Ascending aorta (tissue), 2 donors: ENCODE data around the gene TSPOAP1. TPM values are rescaled to one million over a fixed set of nuclear protein-coding genes. Genes with fewer than 3 reads are reported as not detected.

ENCODE experiments used
- DNase-seq, 2 donors: peaks; one replicate each; pipeline ENCODE4 v3.0.0-alpha.2; 2019; ENCODE audit warnings: low spot score in 2 of 2
- H3K27ac ChIP-seq, 2 donors: fragments of 200-600 bp; sonication (generic); one replicate each; pipeline ENCODE4 v1.5.1; 2016 to 2017; ENCODE audit warnings: mild to moderate bottlenecking in 1 of 2
- H3K27me3 ChIP-seq: fragments of 200-600 bp; sonication (generic); one replicate; pipeline ENCODE4 v1.5.1; 2017
- H3K36me3 ChIP-seq, 2 donors: fragments of 200-600 bp; sonication (generic); one replicate each; pipeline ENCODE4 v1.5.1; 2016
- H3K4me1 ChIP-seq, 2 donors: fragments of 200-600 bp; sonication (generic); one replicate each; pipeline ENCODE4 v1.5.1; 2016 to 2017; ENCODE audit warnings: mild to moderate bottlenecking in 1 of 2
- H3K4me3 ChIP-seq, 2 donors: fragments of 200-600 bp; sonication (generic); one replicate each; pipeline ENCODE4 v1.5.1; 2016 to 2017; ENCODE audit warnings: mild to moderate bottlenecking in 1 of 2
- H3K9me3 ChIP-seq, 2 donors: fragments of 200-600 bp; sonication (generic); one replicate each; pipeline ENCODE4 v1.5.1; 2016
- intact Hi-C: fragments of 100-400 bp; cut with DNase I; formaldehyde crosslinking; loops from one replicate; pipeline ENCODE4 v1.15.1; 2023
- total RNA-seq: library from RNA; depleted of rRNA; stranded (reverse); fragments of >200 nt; gene quantifications from one replicate; pipeline ENCODE4 v1.1.0, GENCODE V29; 2016
- TF ChIP-seq, protein P1 (sequence below), 3 experiments: fragments of 200-600 bp in 2 of 3; fragments of 450-650 bp in 1 of 3; sonication (generic) in 2 of 3; IDR thresholded peaks; one replicate each; pipeline ENCODE4 v1.5.1; 2016 to 2019; ENCODE audit warnings: antibody characterized with exemption in 3 of 3, mild to moderate bottlenecking in 1 of 3, moderate library complexity in 1 of 3

The TSPOAP1 gene
- total RNA-seq, 1 donor from 2014 or later: 22.4 TPM

DNA sequence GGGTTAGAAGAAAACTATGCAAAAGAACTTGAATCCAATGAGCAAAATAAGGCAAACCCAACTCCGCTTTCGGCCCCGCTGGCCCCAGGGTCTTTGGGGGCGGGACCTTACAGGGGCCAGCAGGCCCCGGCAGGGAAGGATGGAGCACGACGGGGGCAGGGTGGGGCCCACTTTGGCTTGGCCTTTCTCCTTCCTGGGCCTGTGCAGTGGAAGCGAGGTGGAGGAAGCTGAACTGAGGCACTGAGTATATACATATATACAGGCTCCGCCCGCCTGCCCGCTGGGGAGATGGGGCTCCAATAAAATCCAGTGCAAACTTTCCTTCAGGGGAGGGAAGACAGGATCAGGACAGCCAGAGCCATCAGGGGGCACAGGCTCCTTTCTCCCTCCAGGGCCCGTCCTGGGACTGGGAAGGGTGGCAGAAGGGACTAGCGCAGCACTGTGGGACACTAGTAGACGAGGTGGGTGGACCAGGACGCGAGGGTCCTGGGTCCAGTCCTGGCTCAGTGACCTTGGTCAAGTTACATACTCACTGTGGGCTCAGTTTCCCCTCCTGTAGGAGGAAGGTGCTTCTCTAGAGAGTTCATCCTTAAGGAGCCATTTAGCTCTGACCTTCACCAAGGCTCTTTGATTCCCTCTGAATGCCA, 27.0 kb downstream of the TSPOAP1 start:
- no peaks in the 10 kb centered on the region for H3K27me3 ChIP-seq
- no peak overlapping the region for H3K4me3 ChIP-seq
- H3K4me1 ChIP-seq: no peaks in the 10 kb centered on the region
- no peaks in the 10 kb centered on the region for H3K9me3 ChIP-seq
- intact Hi-C loops: no loop called here
- TF ChIP-seq, protein P1, sequence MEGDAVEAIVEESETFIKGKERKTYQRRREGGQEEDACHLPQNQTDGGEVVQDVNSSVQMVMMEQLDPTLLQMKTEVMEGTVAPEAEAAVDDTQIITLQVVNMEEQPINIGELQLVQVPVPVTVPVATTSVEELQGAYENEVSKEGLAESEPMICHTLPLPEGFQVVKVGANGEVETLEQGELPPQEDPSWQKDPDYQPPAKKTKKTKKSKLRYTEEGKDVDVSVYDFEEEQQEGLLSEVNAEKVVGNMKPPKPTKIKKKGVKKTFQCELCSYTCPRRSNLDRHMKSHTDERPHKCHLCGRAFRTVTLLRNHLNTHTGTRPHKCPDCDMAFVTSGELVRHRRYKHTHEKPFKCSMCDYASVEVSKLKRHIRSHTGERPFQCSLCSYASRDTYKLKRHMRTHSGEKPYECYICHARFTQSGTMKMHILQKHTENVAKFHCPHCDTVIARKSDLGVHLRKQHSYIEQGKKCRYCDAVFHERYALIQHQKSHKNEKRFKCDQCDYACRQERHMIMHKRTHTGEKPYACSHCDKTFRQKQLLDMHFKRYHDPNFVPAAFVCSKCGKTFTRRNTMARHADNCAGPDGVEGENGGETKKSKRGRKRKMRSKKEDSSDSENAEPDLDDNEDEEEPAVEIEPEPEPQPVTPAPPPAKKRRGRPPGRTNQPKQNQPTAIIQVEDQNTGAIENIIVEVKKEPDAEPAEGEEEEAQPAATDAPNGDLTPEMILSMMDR (IDR thresholded peaks at IDR 0.05): no peak
- DNase-seq: no peak
- peaks cover 0 to 4% of the 10 kb centered on the region in 2 donors for H3K36me3 ChIP-seq
- no peak overlapping the region for H3K27ac ChIP-seq

DNA sequence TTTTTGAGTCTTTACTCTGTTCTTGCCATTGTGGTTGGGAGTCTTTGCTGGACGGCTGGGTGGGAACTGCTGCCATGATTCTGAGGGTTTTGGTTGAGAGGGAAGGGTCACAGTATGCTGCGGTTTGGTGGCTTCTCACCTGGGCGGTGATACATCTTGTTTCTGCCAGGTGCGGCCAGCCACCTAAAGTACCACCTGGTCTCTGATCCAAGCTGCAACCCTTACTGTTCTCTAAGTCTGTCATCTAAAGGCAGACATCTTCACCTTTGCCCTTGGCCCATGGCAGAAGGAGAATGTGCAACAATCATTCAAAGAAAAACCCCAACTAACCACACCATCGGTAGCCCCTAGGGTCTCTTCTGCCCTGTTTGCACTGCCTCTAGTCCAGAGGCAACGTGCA, 28.3 kb downstream of the TSPOAP1 start:
- Histone ChIP-seq H3K4me3 (no peak overlapping the region), H3K9me3 (no peaks in the 10 kb centered on the region), H3K27ac (no peak overlapping the region), H3K27me3 (no peaks in the 10 kb centered on the region), H3K4me1 (no peaks in the 10 kb centered on the region), H3K36me3 (peaks cover 0 to 4% of the 10 kb centered on the region in 2 donors)
- TF ChIP-seq, protein P1 (IDR thresholded peaks at IDR 0.05): no peak
- intact Hi-C loops: no loop called here
- DNase-seq: no peak

DNA sequence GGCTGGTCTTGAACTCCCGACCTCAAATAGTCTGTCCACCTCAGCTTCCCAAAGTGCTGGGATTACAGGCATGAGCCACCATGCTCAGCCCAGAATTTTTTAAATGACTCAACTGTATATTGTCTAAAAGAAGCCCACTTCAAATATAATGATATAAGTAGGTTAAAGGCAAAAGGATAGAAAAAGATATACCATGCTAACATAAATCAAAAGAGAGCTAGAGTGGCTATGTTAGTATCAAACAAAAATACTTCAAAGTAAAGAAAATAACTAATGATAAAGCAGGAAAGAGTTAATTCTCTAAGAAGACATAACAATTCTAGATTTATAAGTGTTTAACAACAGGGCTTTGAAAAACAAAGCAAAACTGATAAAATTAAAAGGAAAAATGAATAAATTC, 34.6 kb downstream of the TSPOAP1 start:
- TF ChIP-seq, protein P1 (IDR thresholded peaks at IDR 0.05): no peak
- no peak overlapping the region for H3K4me3 ChIP-seq
- H3K27me3 ChIP-seq: no peaks in the 10 kb centered on the region
- H3K4me1 ChIP-seq: no peaks in the 10 kb centered on the region
- H3K27ac ChIP-seq: no peak overlapping the region
- intact Hi-C loops: no loop called here
- no peak for DNase-seq
- H3K9me3 ChIP-seq: no peaks in the 10 kb centered on the region
- H3K36me3 ChIP-seq: no peaks in the 10 kb centered on the region

DNA sequence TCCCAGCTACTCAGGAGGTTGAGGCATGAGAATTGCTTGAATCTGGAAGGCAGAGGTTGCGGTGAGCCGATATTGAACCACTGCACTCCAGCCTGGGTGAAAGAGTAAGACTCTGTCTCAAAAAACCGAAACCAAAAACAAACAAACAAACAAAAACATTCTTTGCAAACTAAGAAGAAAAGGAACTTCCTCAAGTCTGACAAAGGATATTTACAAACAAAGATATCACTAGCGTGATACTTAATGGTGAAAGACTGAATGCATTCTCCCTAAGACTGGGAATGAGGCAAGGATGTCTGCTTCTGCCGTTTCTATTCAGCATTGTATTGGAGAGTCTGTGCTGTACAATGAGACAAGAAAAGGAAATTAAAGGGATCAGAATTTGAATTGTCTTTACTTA, 37.3 kb downstream of the TSPOAP1 start:
- Histone ChIP-seq H3K27me3 (no peaks in the 10 kb centered on the region), H3K4me3 (no peak overlapping the region), H3K4me1 (no peaks in the 10 kb centered on the region), H3K36me3 (no peaks in the 10 kb centered on the region), H3K27ac (no peak overlapping the region), H3K9me3 (no peaks in the 10 kb centered on the region)
- intact Hi-C loops: no loop called here
- TF ChIP-seq, protein P1 (IDR thresholded peaks at IDR 0.05): no peak
- no peak for DNase-seq

DNA sequence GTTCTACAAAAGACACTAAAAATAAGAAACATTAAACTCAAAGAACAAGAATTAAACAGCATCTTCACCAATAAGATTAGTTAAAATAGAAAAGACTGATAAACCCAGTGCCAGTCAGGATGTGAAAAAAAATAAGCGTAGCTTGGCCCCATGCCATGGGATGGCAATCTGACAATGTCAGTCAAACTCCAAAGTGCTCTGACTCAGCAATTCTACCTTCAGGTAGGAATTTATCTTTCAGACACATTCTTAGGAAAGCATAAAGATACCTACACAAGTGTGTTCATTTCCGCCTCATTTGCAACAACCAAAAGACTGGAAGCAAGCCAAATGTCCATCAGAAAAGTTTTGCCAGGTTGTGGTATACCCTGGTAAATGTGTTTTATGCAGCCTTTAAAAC, 38.7 kb downstream of the TSPOAP1 start:
- Histone ChIP-seq H3K4me1 (no peaks in the 10 kb centered on the region), H3K27me3 (no peaks in the 10 kb centered on the region), H3K36me3 (no peaks in the 10 kb centered on the region), H3K9me3 (no peaks in the 10 kb centered on the region), H3K27ac (no peak overlapping the region), H3K4me3 (no peak overlapping the region)
- TF ChIP-seq, protein P1 (IDR thresholded peaks at IDR 0.05): no peak
- intact Hi-C loops: no loop called here
- DNase-seq: no peak

DNA sequence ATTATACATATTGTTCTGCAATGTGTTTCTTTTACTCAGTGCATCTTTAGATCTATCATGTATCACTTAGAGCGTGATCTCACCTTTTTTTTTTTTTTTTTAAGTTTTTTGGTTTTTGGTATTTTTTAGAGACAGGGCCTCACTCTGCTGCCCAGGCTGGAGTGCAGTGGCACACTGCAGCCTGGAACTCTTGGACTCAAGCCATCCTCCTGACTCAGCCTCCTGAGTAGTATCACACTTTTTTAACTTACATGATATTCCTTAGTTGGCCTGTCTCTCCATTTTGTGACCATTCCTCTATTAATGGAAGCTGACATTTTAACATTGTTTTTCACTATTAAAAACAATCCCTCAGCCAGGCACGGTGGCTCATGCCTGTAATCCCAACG, 43.2 kb downstream of the TSPOAP1 start:
- H3K36me3 ChIP-seq: no peaks in the 10 kb centered on the region
- H3K27ac ChIP-seq: no peak overlapping the region
- no peaks in the 10 kb centered on the region for H3K4me1 ChIP-seq
- TF ChIP-seq, protein P1 (IDR thresholded peaks at IDR 0.05): no peak
- intact Hi-C loops: no loop called here
- H3K9me3 ChIP-seq: no peaks in the 10 kb centered on the region
- DNase-seq: no peak
- no peak overlapping the region for H3K4me3 ChIP-seq
- no peaks in the 10 kb centered on the region for H3K27me3 ChIP-seq
